Activated B cell treated with CpG ODN at 0.5 μM for 24 hours (primary cell): ENCODE data around the gene HEG1. TPM values are rescaled to one million over a fixed set of nuclear protein-coding genes. Genes with fewer than 3 reads are reported as not detected.
"Not testable (repeated sequence)": the region's sequence is repeated elsewhere in the genome, so short reads cannot be mapped to it uniquely, and the experiment has no call there.

ENCODE experiments used
- ATAC-seq: fragments of 200-7000 bp; cut with Tn5 transposase; one replicate; pipeline ENCODE4 v1.10.0; 2021; ENCODE audit warnings: low read depth, mild to moderate bottlenecking, moderate library complexity
- CTCF ChIA-PET: fragments of 350-600 bp; sonication (Branson Sonifier 250); formaldehyde crosslinking; loops from one replicate; lab custom pipeline; 2021; ENCODE audit warnings: antibody characterized with exemption; lab: Charles Lee
- POLR2A ChIA-PET: fragments of 350-600 bp; sonication (Branson Sonifier 250); formaldehyde crosslinking; loops from one replicate; lab custom pipeline; 2021; ENCODE audit warnings: antibody characterized with exemption; lab: Charles Lee
- DNase-seq: peaks from one replicate; pipeline ENCODE4 v3.0.0; 2022
- H3K27ac Mint-ChIP-seq: one replicate; pipeline ENCODE4 v1.8.0; 2020; ENCODE audit warnings: mixed read lengths
- H3K27me3 Mint-ChIP-seq: one replicate; pipeline ENCODE4 v1.8.0; 2021; ENCODE audit warnings: mixed read lengths
- H3K36me3 Mint-ChIP-seq: one replicate; pipeline ENCODE4 v1.8.0; 2021; ENCODE audit warnings: low read depth, mixed read lengths
- H3K4me1 Mint-ChIP-seq: one replicate; pipeline ENCODE4 v1.8.0; 2021; ENCODE audit warnings: mixed read lengths
- H3K4me3 Mint-ChIP-seq: one replicate; pipeline ENCODE4 v1.8.0; 2020; ENCODE audit warnings: mild to moderate bottlenecking, mixed read lengths
- H3K9me3 Mint-ChIP-seq: one replicate; pipeline ENCODE4 v1.8.0; 2020; ENCODE audit warnings: mixed read lengths
- CTCF ChIP-seq: fragments of 200-600 bp; IDR thresholded peaks from one replicate; pipeline ENCODE4 v1.8.0; 2022; ENCODE audit warnings: antibody characterized with exemption, mild to moderate bottlenecking
- intact Hi-C: fragments of 100-400 bp; cut with micrococcal nuclease; formaldehyde crosslinking; loops from one replicate; pipeline ENCODE4 v1.15.1; 2024
- total RNA-seq: library from RNA; stranded (reverse); gene quantifications from 2 replicates; pipeline ENCODE4 v1.2.3, GENCODE V29; 2022

The HEG1 gene
- total RNA-seq, 1 donor from 2014 or later, result 7.2 TPM

GRCh38 chr3:124962403-124962940 lies 93.3 kb downstream of the HEG1 start:
- Mint-ChIP-seq H3K9me3 (no peaks in the 10 kb centered on the region), H3K27me3 (peaks cover 6% of the 10 kb centered on the region), H3K4me1 (peaks cover 5% of the 10 kb centered on the region), H3K36me3 (no peaks in the 10 kb centered on the region), H3K27ac (no peak overlapping the region), H3K4me3 (no peak overlapping the region)
- ChIA-PET POLR2A (no interaction called here), CTCF (no interaction called here)
- intact Hi-C loops, result no loop called here
- no peak for TF ChIP-seq CTCF
- ATAC-seq (no peak), DNase-seq (no peak)

GRCh38 chr3:124960698-124961097 lies 95.1 kb downstream of the HEG1 start:
- Mint-ChIP-seq H3K4me3 (no peak overlapping the region), H3K4me1 (peaks cover 5% of the 10 kb centered on the region), H3K27ac (no peak overlapping the region), H3K9me3 (no peaks in the 10 kb centered on the region), H3K36me3 (no peaks in the 10 kb centered on the region), H3K27me3 (peaks cover 9% of the 10 kb centered on the region)
- ChIA-PET CTCF (no interaction called here), POLR2A (no interaction called here)
- ATAC-seq, result no peak
- intact Hi-C loops, result no loop called here
- TF ChIP-seq CTCF, result no peak
- DNase-seq, result no peak

- no peak for ATAC-seq
- DNase-seq, result no peak
- Mint-ChIP-seq H3K4me3 (no peak overlapping the region), H3K27me3 (peaks cover 9% of the 10 kb centered on the region), H3K9me3 (no peaks in the 10 kb centered on the region), H3K4me1 (peaks cover 5% of the 10 kb centered on the region), H3K36me3 (no peaks in the 10 kb centered on the region), H3K27ac (no peak overlapping the region)
- intact Hi-C loops, result no loop called here
- POLR2A ChIA-PET, result no interaction called here
- no peak for TF ChIP-seq CTCF
- CTCF ChIA-PET, result no interaction called here
These were observed 95.7 kb downstream of the HEG1 start for GRCh38 chr3:124960105-124960504.

- POLR2A ChIA-PET, ATAC-seq, CTCF ChIA-PET: not testable (repeated sequence)
These were observed 97.8 kb downstream of the HEG1 start for GRCh38 chr3:124957951-124958350.

GRCh38 chr3:124952282-124952855 lies 103.4 kb downstream of the HEG1 start:
- ChIA-PET POLR2A (no interaction called here), CTCF (no interaction called here)
- no peak for DNase-seq
- Mint-ChIP-seq H3K27ac (no peak overlapping the region), H3K9me3 (no peaks in the 10 kb centered on the region), H3K36me3 (no peaks in the 10 kb centered on the region), H3K4me1 (no peaks in the 10 kb centered on the region), H3K27me3 (peaks cover 3% of the 10 kb centered on the region), H3K4me3 (no peak overlapping the region)
- ATAC-seq, result no peak
- no peak for TF ChIP-seq CTCF
- intact Hi-C loops, result no loop called here

More at GRCh38 chr3:124957951-124958350, 97.8 kb downstream of the HEG1 start:
- H3K4me1 Mint-ChIP-seq, H3K4me3 Mint-ChIP-seq, DNase-seq, H3K36me3 Mint-ChIP-seq, H3K27ac Mint-ChIP-seq, intact Hi-C loops, H3K27me3 Mint-ChIP-seq, H3K9me3 Mint-ChIP-seq: not testable (repeated sequence)
